GM12892 (cell line): ENCODE data around the gene CTNND2.

Source experiments
- POLR2A ChIP-seq: IDR thresholded peaks from 2 replicates; pipeline ENCODE4 v1.6.1; 2011; ENCODE audit warnings: low read depth, low read length, control low read depth
- POLR2AphosphoS5 ChIP-seq: IDR thresholded peaks from 2 replicates; pipeline ENCODE4 v1.6.1; 2011; ENCODE audit warnings: low read depth, low read length, control low read depth

DNA sequence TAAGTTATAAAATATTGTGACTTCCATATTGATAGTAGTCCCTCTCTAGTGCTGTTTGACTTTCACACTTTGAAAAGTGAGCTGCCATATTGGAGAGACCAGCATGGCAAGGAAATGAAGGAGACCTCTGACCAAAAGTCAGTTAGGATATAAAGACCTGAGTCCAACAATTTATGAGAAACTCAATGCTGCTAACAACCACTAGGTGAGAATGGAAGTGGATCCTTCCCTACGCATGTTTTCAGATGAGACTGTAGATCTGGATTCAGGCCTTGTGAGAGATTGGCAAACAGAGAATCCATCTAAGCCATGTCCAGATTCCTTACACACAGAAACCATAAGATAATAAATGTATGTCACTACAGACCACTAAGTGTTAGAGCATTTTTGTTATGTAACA, 81.6 kb downstream of the CTNND2 start:
- TF ChIP-seq POLR2A (no peak), POLR2AphosphoS5 (no peak)
